Activated T-cell treated with anti-CD3 and anti-CD28 coated beads, Interleukin-2, amount 50 U/mL, for 4 hours (primary cell): ENCODE data around the gene CCR5. TPM values are rescaled to one million over a fixed set of nuclear protein-coding genes. Genes with fewer than 3 reads are reported as not detected.
"Not testable (repeated sequence)": the region's sequence is repeated elsewhere in the genome, so short reads cannot be mapped to it uniquely, and the experiment has no call there.

ENCODE experiments used
- ATAC-seq, 2 donors: fragments of 200-7000 bp; cut with Tn5 transposase; one replicate each; pipeline ENCODE4 v1.10.0; 2021
- DNase-seq: peaks from one replicate; pipeline ENCODE4 v3.0.0-alpha.2; 2020
- H3K27me3 Mint-ChIP-seq: one replicate; pipeline ENCODE4 v1.8.0; 2021; ENCODE audit warnings: low read depth, mixed read lengths
- H3K36me3 Mint-ChIP-seq: one replicate; pipeline ENCODE4 v1.8.0; 2022; ENCODE audit warnings: mixed read lengths; ENCODE audit not compliant: insufficient read depth
- H3K4me1 Mint-ChIP-seq: one replicate; pipeline ENCODE4 v1.8.0; 2021; ENCODE audit warnings: low read depth, mixed read lengths
- H3K4me3 Mint-ChIP-seq: one replicate; pipeline ENCODE4 v1.8.0; 2021; ENCODE audit warnings: mild to moderate bottlenecking, moderate library complexity, mixed read lengths
- H3K9me3 Mint-ChIP-seq: one replicate; pipeline ENCODE4 v1.8.0; 2021; ENCODE audit warnings: mixed read lengths
- total RNA-seq, 3 donors: library from RNA; stranded (reverse); gene quantifications; one replicate each; pipeline ENCODE4 v1.2.1, GENCODE V29; 2021

CCR5 gene
- total RNA-seq, 3 donors from 2014 or later, result 1.2 to 7.2 (median 2.2) TPM

DNA sequence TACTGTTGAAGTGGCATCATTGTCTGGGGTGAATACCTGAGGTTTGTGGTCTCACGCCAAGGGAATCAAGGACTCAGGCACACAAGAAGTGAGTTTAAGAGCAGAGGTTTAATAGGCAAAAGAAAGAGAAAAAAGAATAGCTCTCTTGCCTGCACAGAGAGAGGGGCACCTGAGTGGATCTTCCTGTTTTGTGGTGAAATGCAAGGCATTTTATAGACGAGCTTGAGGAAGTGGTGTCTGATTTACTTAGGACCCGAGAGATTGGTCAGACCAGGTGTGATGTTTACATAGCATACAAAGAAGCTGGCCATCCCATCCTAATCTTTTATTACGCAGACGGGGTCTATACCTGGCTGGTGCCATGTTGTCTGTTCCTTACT, 13.2 kb downstream of the CCR5 start:
- Mint-ChIP-seq H3K27me3 (no peaks in the 10 kb centered on the region), H3K36me3 (no peaks in the 10 kb centered on the region), H3K9me3 (no peaks in the 10 kb centered on the region), H3K4me3 (no peak overlapping the region), H3K4me1 (peaks cover 24% of the 10 kb centered on the region)
- ATAC-seq, result no peak
- DNase-seq, result no peak

DNA sequence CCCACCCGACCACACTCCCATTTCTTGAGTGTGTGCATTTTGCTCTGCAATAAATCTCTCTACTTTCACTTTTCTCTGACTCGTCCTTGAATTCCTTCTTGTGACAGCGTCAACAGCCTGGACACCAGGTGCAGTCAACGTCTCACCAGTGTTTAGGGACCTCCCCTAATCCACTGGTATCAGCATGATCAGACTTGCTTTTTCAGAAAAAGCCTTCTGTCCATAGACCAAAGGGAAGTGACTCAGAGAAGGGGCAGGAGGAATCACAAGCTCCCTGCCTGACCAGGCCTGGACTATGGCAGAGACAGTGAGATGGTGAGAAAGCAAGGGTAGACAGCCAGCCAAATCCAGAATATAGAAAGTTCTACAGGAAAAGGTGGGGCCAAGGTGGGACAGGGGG, 15.5 kb downstream of the CCR5 start:
- H3K4me3 Mint-ChIP-seq, result no peak overlapping the region

DNA sequence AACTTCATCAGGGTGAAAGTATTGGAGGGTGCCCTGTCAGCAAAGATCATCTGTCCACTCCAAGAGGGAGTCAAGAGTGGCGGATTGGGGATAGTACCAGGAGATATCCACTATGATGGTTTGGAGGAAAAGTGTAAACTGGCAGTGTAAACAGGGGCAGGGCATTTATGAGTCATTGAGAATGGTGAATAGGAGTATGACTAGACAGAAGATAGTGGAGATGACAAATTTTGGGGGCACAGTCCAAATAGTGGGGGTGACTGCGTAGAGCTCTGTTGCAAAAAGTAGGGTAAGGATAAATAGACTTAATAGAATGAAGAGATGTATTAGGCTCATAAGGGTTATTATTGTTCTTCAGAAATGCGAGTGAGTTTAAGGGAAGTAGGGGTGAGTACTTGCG, 18.1 kb downstream of the CCR5 start:
- H3K27me3 Mint-ChIP-seq, ATAC-seq, H3K36me3 Mint-ChIP-seq, H3K4me1 Mint-ChIP-seq, H3K9me3 Mint-ChIP-seq, H3K4me3 Mint-ChIP-seq, DNase-seq: not testable (repeated sequence)

More for the DNA sequence above, 15.5 kb downstream of the CCR5 start:
- H3K36me3 Mint-ChIP-seq, result no peaks in the 10 kb centered on the region
- no peaks in the 10 kb centered on the region for H3K9me3 Mint-ChIP-seq
- H3K27me3 Mint-ChIP-seq, result no peaks in the 10 kb centered on the region
- ATAC-seq (peak in 1 of 2 donors; percentile 10), DNase-seq (no peak)
- peaks cover 13% of the 10 kb centered on the region for H3K4me1 Mint-ChIP-seq

DNA sequence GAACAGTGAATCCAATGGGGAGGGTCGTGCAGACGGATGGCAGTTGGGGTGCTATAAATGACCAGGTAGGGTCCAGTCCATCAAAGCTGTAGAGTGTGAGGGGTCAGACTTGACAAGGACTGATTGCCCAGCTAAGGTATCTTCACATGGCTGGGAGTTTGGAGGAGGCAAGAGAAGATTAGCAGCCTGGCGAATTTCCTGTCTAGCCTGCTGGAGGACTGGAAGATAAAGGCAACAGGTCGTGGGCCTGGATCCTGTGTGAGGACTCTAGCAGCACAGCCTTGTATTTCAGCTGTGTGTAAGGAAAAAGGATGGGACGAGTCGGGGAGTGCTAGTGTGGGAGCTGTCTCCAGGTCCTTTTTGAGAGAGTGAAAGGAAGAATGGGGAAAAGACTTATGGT, 18.6 kb downstream of the CCR5 start:
- H3K4me1 Mint-ChIP-seq, result peaks cover 2% of the 10 kb centered on the region
- no peaks in the 10 kb centered on the region for H3K9me3 Mint-ChIP-seq
- H3K4me3 Mint-ChIP-seq, result no peak overlapping the region
- H3K27me3 Mint-ChIP-seq, result no peaks in the 10 kb centered on the region
- no peak for DNase-seq
- no peaks in the 10 kb centered on the region for H3K36me3 Mint-ChIP-seq
- ATAC-seq, result no peak

DNA sequence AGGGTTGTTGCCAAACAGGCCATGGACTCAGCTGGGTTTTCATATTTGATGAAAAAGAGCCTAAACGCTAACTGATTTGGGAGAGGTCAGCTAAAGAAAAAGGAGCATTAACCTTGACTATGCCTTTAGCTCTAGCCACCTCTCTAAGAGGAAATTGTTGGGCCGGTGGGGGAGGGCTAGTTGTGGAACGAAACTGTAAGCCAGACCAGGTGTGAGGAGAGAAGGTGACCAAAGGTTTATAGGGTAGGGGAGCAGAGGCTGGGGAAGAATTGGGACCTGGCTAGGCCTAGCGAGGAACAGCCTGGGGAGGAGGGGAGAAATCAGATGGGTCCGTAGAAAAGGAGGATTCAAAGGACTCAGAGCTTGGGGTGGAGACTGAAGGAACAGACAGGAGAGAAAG, 20.8 kb downstream of the CCR5 start:
- H3K27me3 Mint-ChIP-seq, H3K9me3 Mint-ChIP-seq, DNase-seq, ATAC-seq, H3K4me3 Mint-ChIP-seq, H3K36me3 Mint-ChIP-seq, H3K4me1 Mint-ChIP-seq: not testable (repeated sequence)

DNA sequence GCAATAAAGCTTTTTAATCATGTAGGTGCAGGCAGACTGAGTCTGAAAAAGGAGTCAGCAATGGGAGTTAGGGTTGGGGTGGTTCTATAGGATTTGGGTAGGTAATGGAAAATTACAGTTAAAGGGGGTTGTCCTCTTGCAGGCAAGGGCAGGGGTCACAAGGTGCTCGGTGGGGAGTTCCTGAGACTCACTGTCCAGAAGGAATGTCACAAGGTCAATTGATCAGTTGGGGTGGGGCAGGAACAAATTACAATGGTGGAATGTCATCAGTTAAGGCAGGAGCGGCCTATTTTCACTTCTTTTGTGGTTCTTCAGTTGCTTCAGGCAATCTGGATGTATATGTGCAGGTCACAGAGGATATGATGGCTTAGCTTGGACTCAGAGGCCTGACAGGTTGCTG, 22.3 kb downstream of the CCR5 start:
- ATAC-seq (no peak), DNase-seq (no peak)
- Mint-ChIP-seq H3K4me1 (peaks cover 1% of the 10 kb centered on the region), H3K27me3 (no peaks in the 10 kb centered on the region), H3K9me3 (no peaks in the 10 kb centered on the region), H3K4me3 (no peak overlapping the region), H3K36me3 (no peaks in the 10 kb centered on the region)

DNA sequence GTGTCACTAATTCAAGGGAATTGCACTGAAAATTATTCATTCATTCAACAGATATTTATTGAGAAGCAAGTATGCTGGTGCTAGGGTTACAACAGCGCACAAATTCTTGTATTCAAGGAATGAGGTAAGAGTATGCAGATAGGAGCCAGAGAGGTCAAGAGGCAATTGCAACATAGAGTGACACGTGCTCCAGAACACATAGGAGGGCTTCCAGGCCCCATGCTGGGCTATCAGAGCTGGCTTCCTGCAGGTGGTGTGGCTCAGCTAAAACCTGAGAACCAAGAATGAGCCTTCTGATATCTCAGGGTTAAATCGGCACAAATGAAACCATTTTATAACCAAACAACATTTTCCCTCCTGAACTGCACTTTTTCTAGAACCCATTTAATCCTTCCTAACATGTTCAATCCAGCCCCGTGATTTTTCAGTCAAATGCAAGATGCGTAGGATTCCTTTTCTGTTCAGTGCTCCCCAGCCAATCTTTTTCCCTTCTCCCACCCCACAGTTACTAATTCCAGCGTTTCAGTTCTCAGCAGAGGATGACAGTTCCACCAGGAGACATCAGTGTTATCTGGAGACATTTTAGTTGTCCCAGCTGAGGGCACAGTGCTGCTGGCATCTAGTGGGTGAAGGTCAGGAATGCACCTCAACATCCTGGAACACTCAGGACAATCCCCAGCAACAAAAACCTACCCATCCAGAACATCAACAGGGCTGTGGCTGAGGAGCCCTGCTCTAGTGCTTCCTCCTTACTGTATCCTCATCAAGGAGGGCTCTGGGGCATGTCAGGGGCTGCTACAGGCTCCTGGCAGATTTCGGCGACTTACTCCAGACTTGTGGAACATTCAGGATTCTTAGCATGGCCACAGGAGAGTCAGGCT, 23.0 kb downstream of the CCR5 start:
- no peaks in the 10 kb centered on the region for H3K36me3 Mint-ChIP-seq
- ATAC-seq (no peak), DNase-seq (no peak)
- no peaks in the 10 kb centered on the region for H3K9me3 Mint-ChIP-seq
- H3K4me3 Mint-ChIP-seq, result no peak overlapping the region
- H3K27me3 Mint-ChIP-seq, result no peaks in the 10 kb centered on the region
- H3K4me1 Mint-ChIP-seq, result peaks cover 1% of the 10 kb centered on the region

DNA sequence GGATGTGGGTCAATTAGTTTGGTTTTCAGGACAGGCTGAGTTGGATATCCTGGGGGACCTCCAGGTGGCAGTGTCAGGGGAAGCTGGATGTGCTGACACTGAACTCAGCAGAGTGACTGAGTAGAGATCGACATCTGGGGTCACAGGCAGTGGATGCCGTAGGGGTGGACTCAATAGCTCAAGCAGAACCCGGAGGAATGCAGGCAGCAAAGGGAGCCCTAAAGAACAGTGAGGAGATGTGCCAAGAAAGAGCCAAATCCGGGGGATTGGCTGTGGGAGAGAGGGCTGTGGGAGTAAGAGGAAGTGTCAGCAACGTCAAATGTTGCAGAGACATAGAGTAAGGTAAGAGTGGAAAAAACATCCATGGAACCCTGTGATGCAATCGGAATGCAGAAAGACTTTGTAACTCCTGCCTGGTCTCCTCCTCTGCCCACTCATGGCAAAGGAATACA, 24.5 kb downstream of the CCR5 start:
- no peak for ATAC-seq
- Mint-ChIP-seq H3K36me3 (no peaks in the 10 kb centered on the region), H3K4me1 (peaks cover 1% of the 10 kb centered on the region), H3K9me3 (no peaks in the 10 kb centered on the region), H3K27me3 (no peaks in the 10 kb centered on the region), H3K4me3 (no peak overlapping the region)
- no peak for DNase-seq

DNA sequence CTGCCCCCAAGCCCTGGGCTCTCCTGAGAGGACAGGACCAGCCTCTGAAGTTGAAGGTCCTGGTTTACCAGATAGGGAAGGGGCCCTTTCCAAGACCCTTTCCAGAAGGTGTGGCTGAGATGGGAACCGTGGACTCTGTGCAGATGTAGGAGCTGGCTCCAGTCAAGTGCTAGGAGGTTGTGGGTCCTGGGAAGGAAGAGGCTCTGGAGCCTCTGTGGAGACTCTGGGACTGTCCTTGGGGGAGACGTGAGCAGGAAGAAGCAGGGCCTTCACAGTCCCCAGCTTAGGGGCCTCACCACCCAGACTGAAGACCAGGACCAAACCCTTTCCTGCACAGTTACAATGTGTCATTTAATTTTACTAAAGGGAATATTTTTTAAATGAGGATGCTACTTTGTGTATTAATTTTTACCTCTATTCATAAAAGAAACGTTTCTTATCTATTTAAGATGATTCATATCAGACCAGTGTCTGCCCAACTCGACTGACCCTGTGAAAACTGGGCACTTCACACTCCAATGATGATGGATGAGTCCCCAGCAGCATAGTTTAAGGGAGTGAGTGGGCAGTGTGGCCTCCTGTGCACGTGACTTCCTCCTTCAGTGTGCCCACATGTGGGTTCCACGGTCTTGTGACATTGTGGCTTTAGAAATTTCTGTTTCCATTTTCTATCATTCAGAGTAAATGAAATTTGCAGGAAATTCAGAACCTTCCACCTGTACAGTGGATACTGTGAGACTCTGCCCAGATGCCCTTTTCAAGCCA, 25.2 kb downstream of the CCR5 start:
- no peak overlapping the region for H3K4me3 Mint-ChIP-seq
- ATAC-seq, result no peak
- H3K4me1 Mint-ChIP-seq, result peaks cover 1% of the 10 kb centered on the region
- no peaks in the 10 kb centered on the region for H3K9me3 Mint-ChIP-seq
- no peaks in the 10 kb centered on the region for H3K36me3 Mint-ChIP-seq
- H3K27me3 Mint-ChIP-seq, result no peaks in the 10 kb centered on the region
- DNase-seq, result no peak

DNA sequence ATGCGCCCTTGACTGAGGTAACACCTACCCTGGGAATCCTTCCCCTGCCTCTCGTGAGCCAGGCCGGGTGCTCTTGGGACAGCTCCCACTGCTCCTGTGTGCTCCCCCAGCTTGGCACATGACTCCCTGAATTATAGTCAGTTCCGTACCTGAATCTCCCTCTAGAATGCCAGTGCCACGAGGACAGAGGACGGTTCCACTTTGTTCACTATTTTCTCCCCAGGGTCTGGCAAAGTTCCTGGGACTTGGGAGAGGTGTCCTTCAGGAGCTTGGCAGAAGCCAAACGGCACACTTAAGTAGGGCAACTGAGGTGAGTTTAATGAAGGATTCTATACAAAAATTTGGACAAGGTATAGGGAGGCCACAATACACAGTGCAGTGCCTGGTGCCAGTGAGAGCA, 26.4 kb downstream of the CCR5 start:
- Mint-ChIP-seq H3K27me3 (no peaks in the 10 kb centered on the region), H3K4me1 (peaks cover 1% of the 10 kb centered on the region), H3K36me3 (no peaks in the 10 kb centered on the region), H3K9me3 (no peaks in the 10 kb centered on the region), H3K4me3 (no peak overlapping the region)
- ATAC-seq (no peak), DNase-seq (no peak)

DNA sequence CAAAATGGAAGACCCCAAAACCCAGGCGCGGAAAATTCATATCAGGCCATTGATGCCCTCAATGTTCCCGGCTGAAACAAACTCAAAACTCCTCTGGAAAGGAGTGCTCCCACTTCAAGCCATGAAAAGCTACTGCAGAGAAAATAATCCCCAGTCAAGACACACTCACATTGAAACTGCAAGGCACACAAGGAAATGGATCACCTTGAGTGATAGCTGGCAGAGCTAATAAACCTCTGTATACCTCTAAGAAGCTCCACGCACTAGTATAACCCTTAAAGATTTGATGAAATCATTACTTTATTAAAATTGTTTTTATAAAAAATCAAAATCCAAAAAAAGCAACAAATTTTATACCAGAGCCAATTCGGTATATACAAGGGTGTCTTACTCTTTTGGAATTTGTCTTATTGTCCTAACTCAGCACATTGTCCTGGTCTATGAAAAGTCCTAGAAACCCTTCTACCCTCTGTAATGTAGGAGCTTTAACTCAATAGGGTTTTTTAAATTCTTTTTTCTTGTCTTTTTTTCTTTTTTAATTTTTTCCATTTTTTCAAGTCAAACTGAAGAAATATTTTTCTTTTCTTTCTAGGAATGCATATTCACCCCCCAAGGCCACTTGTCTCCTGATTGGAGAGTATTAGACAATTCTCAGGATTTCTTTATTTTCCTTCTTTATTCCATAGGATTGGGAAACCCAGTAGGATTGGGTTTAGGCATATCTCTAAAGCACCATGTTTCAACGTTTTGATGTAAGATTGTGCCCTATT, 27.6 kb downstream of the CCR5 start:
- no peaks in the 10 kb centered on the region for H3K27me3 Mint-ChIP-seq
- H3K4me3 Mint-ChIP-seq, result no peak overlapping the region
- H3K4me1 Mint-ChIP-seq, result peaks cover 1% of the 10 kb centered on the region
- DNase-seq (no peak), ATAC-seq (no peak)
- no peaks in the 10 kb centered on the region for H3K9me3 Mint-ChIP-seq
- no peaks in the 10 kb centered on the region for H3K36me3 Mint-ChIP-seq

DNA sequence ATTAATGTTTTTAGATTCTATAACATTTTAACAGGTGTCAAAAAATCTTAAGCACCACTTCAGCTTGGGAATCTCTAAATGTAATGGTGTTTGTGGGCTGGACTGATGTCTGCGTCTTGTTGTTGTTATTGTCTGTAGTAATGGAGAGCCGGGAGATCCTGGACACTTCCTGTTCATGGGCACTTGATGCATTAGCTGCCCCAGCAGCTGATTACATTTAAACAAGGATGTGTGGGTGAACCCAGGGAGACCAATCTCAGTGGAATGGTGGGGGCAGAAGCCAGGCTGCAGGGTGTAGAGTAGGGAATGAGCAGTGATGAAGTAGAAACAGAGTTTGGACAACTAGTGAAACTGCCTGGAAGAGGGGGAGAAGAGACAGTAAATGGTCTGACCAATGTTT, 28.4 kb downstream of the CCR5 start:
- Mint-ChIP-seq H3K27me3 (no peaks in the 10 kb centered on the region), H3K4me3 (no peak overlapping the region), H3K36me3 (no peaks in the 10 kb centered on the region), H3K4me1 (peaks cover 1% of the 10 kb centered on the region), H3K9me3 (no peaks in the 10 kb centered on the region)
- DNase-seq (no peak), ATAC-seq (no peak)

DNA sequence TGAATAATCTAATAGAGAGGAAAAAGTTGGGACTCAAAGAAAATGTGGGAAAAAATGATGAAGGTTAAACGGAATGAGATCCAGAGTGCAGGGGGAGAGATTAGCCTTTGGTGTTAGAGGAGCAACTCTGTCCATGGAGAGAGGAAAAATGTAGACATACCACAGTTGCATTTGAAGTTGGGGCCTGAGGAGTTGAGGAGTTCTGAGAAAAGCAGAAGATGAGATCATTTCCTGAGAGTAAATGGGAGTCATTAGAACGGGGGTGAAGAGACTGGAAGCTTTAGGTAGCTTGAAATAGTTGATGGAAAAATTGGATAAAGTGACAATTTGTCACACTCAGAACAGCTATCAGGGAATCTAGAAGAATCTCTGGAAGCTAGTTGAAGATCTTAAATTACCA, 28.8 kb downstream of the CCR5 start:
- Mint-ChIP-seq H3K4me1 (peaks cover 1% of the 10 kb centered on the region), H3K4me3 (no peak overlapping the region), H3K36me3 (no peaks in the 10 kb centered on the region), H3K9me3 (no peaks in the 10 kb centered on the region), H3K27me3 (no peaks in the 10 kb centered on the region)
- DNase-seq, result no peak
- no peak for ATAC-seq

DNA sequence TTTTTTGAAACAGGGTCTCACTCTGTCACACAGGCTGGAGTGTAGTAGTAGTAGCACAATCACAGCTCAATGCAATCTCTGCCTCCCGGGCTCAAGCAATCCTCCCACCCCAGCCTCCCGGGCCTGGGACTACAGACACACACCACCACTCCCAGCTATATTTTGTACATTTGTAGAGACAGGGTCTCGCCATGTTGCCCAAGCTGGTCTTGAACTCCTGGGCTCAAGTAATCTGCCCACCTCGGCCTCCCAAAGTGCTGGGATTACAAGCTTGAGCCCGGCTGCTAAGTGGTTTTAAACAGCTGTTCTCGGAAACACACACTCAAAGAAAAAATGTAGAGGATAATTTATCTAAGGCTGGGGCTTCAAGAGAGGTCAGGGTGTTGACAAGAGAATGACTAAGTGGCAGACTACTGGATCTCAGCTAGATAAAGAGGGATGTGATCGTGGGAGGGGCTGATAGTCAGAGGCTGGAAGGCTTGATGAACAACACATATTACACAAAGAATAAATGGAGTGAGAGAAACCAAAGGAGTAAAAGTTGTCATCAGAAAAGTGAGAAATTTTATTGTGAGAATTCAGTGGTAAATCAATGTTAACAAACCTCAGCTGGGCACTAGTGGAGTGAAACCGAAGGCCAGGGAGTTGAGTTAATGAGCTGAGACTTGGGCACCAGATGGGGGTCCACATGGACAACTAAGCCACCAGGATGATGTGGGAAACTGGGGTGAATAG, 29.4 kb downstream of the CCR5 start:
- Mint-ChIP-seq H3K27me3 (no peaks in the 10 kb centered on the region), H3K4me3 (no peak overlapping the region), H3K9me3 (no peaks in the 10 kb centered on the region), H3K36me3 (no peaks in the 10 kb centered on the region), H3K4me1 (peaks cover 1% of the 10 kb centered on the region)
- ATAC-seq (no peak), DNase-seq (no peak)
